Activated CD4-positive, alpha-beta T cell treated with anti-CD3 and anti-CD28 coated beads, Interleukin-2, Interleukin-4, amounts not matched to agents 100 ng/mL and 50 ng/mL, durations not matched to agents 16 hours and 8 hours (primary cell): ENCODE results near the gene TMEM134.

ENCODE experiments used
- DNase-seq: peaks from one replicate; pipeline ENCODE4 v3.0.0-alpha.2; 2020; ENCODE audit warnings: low spot score

TMEM134 gene

GRCh38 chr11:67422891-67423290, 46.2 kb downstream of the TMEM134 start:
- DNase-seq: no peak

- no peak for DNase-seq
These were observed 47.5 kb downstream of the TMEM134 start for GRCh38 chr11:67421430-67422031.

DNA sequence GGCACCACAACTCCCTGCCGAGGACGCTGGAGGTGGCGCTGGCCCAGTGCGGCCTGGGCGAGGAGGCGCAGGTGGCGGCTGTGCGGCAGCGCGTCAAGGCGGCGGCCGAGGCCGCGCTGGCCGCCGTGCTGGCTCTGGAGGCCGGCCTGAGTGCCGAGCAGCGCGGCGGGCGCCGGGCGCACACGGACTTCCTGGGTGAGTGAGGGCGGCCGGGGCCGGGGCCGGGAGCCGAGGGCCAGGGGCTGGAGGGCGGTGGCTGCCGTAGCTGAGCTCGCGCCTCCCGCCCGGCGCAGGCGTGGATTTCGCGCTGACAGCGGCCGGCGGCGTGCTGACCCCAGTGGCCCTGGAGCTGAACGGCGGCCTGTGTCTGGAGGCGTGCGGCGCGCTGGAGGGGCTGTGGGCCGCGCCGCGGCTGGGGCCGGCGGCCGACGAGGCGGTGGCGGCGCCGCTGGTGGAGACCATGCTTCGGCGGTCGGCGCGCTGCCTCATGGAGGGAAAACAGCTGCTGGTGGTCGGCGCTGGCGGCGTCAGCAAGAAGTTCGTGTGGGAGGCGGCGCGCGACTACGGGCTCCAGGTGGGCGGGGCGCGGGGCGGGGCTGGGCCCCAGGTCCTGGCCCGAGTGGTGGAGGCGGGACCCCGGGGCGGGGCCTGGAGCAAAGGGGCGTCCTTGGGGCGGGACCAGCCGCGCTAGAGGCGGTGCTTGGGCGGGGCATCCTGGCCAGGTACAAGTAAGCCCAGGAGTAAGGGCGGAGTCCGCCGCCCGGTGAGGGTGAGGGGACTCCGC, 48.2 kb downstream of the TMEM134 start:
- peak; percentile 97 for DNase-seq

DNA sequence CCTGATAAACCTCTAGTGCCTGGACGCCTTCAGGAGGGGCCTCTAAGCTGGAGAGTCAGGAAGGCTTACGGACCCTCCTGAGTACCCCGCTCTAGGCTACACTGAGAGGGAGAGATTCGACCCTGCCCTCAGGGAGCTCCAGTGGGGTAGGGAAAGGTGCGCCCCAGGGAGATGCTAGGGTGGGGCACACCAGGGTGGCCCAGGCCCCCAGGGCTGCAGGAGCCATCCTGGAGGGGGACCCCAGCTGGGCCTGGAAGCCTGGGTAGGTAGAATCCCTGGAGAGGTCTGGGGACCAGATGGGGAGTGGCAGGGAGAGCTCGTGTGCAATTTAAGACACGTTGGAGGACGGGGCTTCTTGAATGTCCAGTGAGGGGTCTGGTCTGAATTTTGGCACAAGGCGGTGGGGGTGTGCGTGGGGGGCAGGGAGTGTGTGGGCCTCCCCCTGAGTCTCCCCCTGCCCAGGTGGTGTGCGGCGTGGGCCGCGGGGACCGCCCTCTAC, 48.9 kb downstream of the TMEM134 start:
- no peak for DNase-seq

GRCh38 chr11:67419325-67420049, 49.6 kb downstream of the TMEM134 start:
- DNase-seq: no peak

GRCh38 chr11:67418476-67419281, 50.4 kb downstream of the TMEM134 start:
- no peak for DNase-seq

- no peak for DNase-seq
These were observed 51.6 kb downstream of the TMEM134 start for GRCh38 chr11:67417425-67417824.

GRCh38 chr11:67416416-67417335, 52.4 kb downstream of the TMEM134 start:
- no peak for DNase-seq

DNA sequence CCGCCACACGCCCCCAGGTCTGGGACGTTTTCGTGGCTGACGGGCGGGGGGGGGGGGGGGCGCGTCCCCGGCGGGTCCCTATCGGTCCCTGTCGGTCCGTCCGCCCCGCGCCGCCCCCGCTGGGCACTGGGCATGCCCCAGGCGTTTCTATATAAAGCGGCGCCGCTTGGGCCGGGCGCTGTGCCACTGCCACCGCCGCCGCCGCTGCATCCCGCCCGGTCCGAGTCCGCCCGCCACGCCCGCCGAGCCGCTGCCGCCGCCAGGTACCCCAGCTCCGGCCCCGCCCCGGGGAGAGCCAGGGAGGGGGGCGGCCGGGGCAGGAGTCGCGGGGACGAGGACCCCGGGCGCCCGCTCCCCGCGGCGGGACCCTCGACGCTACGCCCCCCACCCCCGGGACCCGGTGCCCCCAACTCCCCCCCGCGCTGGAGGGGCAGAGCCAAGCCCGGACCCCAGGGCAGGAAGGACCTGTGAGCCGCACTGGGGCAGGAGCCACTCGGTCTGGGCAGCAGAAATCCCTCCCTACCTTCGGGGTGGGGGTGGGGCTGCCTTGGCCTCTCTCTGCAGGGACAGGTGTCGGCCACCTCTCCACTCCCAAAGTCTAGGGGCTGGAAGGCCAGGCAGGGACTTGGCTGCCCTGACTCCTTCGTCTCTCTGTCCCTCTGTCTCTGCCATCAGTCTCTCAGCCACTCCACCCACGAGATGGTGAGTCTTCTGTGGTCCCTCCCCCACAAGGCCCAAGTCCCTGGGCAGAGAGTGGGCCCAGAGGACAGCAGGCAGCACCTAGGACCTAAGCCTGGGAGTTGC, 53.3 kb downstream of the TMEM134 start, which contains the start of gene CARNS1:
CARNS1 (plus strand) TSS at position 178 of the 804 bp plus-strand sequence; CDS start at position 700, 522 bp downstream.
- DNase-seq: no peak

- DNase-seq: no peak
These were observed 55.7 kb downstream of the TMEM134 start for GRCh38 chr11:67413266-67413849.

DNA sequence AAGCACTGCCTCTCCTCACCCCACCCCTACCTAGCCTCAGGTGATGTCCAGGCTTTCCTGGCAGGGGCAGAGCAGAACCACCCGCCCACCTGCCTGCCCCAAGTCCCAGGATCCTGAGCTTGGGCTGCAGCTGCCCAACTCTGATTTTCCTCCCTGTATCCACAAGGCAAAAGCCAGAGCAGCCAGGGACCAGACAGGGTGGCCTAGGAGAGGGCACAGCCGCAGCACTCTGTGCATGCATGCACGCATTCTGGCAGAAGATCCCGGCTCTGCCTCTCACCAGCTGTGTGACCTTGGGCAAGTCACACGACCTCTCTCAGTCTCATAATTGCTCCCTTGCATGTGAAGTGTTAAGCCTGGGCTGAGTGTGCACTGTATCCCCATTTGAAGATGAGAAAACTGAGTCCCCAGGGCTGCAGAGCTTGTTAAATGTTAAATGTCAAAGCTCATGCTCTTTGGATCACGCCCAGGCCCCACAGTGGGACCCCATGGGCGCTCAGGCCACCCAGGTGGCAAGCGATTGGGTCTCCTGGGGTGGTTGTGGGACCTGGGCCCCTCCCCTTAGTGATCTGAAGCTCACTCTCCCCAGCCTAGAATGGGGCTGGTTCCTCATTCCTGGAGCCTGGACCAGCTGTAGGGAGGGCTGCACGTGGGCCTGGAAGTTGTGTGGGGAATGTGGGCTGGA, 56.4 kb downstream of the TMEM134 start:
- no peak for DNase-seq

GRCh38 chr11:67411785-67412152, 57.3 kb downstream of the TMEM134 start:
- DNase-seq: no peak
